Right cardiac atrium (tissue), 5 donors: Measurements from ENCODE around the gene LGMN. TPM values are rescaled to one million over a fixed set of nuclear protein-coding genes. Genes with fewer than 3 reads are reported as not detected.

Experiments
- ATAC-seq, 2 donors: fragments of 200-7000 bp; cut with Tn5 transposase; one replicate each; pipeline versions ENCODE4 v1.8.0 to v1.9.1; 2020; ENCODE audit warnings: moderate library complexity in 2 of 2, mild to moderate bottlenecking in 1 of 2
- DNase-seq, 3 donors: peaks; one replicate each; pipeline ENCODE4 v3.0.0-alpha.2; 2020
- H3K27ac ChIP-seq: one replicate; pipeline ENCODE4 v1.5.1; 2013; ENCODE audit warnings: mild to moderate bottlenecking, low read length, control low read depth, moderate library complexity
- H3K27me3 ChIP-seq: one replicate; pipeline ENCODE4 v1.6.1; 2013; ENCODE audit not compliant: control insufficient read depth, insufficient read depth
- H3K4me1 ChIP-seq: one replicate; pipeline ENCODE4 v1.6.1; 2013; ENCODE audit warnings: low read length; ENCODE audit not compliant: control insufficient read depth, insufficient read depth
- H3K4me3 ChIP-seq: one replicate; pipeline ENCODE4 v1.5.1; 2013; ENCODE audit warnings: low read length, control low read depth
- H3K9me3 ChIP-seq: one replicate; pipeline ENCODE4 v1.6.1; 2013; ENCODE audit warnings: low read length; ENCODE audit not compliant: control insufficient read depth
- WGBS: extraction: QIAGEN DNeasy Blood & Tissue Kit; methylation state at CpG from one replicate; pipeline ENCODE4 v1.1.7; 2013; 5-methylcytosine and 5-hydroxymethylcytosine counted together
- intact Hi-C, 4 donors: fragments of 100-400 bp; cut with DNase I; formaldehyde crosslinking; loops; one replicate each; pipeline versions ENCODE4 v1.11.0 to v1.14.0; 2022 to 2023
- polyA plus RNA-seq: library from polyadenylated mRNA; stranded (reverse); fragments of 200-250 nt; gene quantifications from one replicate; pipeline ENCODE4 v1.2.3, GENCODE V29; 2013
- total RNA-seq, 4 donors: library from RNA; stranded (reverse); fragmentation: NEBNext Ultra II Directional; extraction: Animal tissue kit (Norgen Biotek cat#: 25700); gene quantifications; one replicate each; pipeline ENCODE4 v1.2.1, GENCODE V29; 2021
- donor health status: healthy with polysubstance abuse.
- donor health status: DM: no; HTN: yes; CAD: no.
- donor health status: DM: no; HTN: no; CAD: no.
- donor health status: DM: no; HTN: yes; CAD: no; lungs with severe emphysema.
- donor health status: DM: yes; HTN: yes; CAD: no.

LGMN gene
- total and polyA plus RNA-seq, 5 donors, result 56.2 to 92.5 (median 87.0) TPM

DNA sequence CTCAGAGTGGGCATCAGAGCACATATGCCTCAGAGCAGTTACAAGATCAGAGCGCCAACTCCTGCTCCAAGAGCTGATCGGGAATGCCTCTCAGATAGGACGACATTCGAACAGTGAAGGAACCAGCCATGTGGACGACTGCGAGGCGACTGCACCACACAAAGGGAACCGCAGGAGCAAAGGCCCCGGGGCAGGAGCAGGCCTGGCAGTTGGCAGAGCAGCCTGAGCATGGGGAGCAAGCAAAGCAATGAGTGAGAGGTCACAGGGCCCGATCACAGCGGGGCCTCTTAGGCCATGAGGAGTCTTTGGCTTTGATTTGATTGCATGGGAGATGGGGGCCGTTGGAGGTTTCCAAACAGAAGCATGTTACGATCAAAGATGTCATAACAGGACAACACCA is 90.3 kb downstream of the LGMN start:
- intact Hi-C loops, result no loop called here

DNA sequence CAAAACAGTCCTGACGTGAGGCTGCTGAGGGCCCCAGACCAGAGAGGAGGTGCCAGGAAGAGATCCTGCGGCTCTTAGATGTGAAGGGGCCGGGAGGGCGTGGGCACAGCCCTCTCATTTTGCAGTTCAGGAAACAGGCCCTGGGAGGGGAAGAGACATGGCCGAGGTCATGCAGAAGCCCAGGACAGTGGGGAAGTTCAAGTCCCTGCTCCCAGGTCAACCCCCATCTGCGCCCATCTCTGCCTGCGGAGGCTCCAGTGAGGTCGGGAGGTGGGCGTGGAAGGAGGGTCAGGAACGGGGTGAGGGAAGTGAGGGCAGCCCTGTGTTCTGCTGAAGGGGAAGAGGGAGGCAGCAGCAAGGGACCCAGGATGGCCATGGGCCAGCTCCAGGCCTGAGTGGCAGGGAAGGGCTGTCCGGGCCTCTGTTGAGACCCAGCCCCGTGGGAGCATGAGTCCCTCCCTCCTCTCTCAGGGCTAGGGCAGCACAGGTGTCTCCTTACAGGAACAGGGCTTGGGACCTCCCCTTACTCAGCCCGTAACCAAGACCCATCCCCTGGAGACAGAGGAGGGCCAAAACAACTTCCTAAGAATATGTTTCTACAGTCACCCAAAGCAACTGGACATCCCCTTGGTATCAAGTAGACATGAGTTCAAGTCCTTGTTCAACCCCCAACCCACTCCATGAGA is 90.8 kb downstream of the LGMN start:
- WGBS, result 49% methylated on average over 13 of the region's 13 CpGs
- ATAC-seq (peak; percentile 68), DNase-seq (peak; percentile 68 to 90 (median 84))
- Histone ChIP-seq H3K27ac (no peak overlapping the region), H3K27me3 (no peaks in the 10 kb centered on the region), H3K4me1 (peaks cover 4% of the 10 kb centered on the region), H3K4me3 (no peak overlapping the region), H3K9me3 (no peaks in the 10 kb centered on the region)
- intact Hi-C loops, result no loop called here

More for the DNA sequence above, 90.3 kb downstream of the LGMN start:
- peak in 1 of 3 donors; percentile 16 for DNase-seq
- Histone ChIP-seq H3K4me3 (no peak overlapping the region), H3K27ac (no peak overlapping the region), H3K9me3 (no peaks in the 10 kb centered on the region), H3K27me3 (no peaks in the 10 kb centered on the region), H3K4me1 (peaks cover 4% of the 10 kb centered on the region)
- no peak for ATAC-seq
- WGBS, result 86% methylated on average over 13 of the region's 13 CpGs

DNA sequence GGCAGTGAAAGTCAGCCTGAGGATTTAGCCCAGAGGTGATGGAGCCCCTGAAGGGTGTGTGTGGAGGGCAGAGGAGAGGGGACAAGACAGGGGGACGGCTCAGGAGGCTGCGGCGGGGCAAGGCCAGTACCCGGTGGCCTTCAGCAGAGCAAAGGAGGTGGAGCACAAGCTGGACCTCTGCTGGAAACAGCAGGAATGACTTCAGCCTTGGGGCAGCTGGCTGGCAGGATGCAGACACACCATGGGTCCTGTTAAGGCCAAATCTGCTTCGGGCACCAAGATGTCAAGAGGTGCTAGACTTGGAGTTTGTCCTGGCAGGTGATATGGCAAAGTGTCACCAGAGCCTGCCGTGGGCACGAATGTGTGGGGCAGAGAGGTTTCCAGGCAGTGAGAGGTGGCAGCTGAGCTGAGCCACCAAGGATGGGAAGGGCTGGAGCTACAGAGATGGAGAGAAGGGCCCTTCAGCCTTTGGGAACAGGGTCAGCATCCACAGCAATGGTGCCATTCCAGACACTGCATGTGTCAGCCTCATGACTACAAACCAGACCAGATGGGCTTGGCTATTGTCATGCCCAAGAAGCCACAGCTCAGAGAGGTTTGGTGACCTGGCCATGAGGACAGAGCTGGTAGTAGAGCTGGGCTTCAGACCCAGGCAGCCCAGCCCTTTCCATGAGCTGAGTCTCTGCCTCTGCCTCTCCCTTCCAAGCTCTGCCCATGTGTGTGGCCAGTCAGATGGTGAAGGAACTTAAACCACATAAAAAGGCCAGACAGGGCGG is 91.9 kb downstream of the LGMN start:
- intact Hi-C loops, result no loop called here
- peak in 1 of 3 donors; percentile 33 for DNase-seq
- Histone ChIP-seq H3K4me3 (no peak overlapping the region), H3K27me3 (no peaks in the 10 kb centered on the region), H3K4me1 (peaks cover 4% of the 10 kb centered on the region), H3K9me3 (no peaks in the 10 kb centered on the region), H3K27ac (no peak overlapping the region)
- WGBS, result 75% methylated on average over 8 of the region's 8 CpGs
- no peak for ATAC-seq

DNA sequence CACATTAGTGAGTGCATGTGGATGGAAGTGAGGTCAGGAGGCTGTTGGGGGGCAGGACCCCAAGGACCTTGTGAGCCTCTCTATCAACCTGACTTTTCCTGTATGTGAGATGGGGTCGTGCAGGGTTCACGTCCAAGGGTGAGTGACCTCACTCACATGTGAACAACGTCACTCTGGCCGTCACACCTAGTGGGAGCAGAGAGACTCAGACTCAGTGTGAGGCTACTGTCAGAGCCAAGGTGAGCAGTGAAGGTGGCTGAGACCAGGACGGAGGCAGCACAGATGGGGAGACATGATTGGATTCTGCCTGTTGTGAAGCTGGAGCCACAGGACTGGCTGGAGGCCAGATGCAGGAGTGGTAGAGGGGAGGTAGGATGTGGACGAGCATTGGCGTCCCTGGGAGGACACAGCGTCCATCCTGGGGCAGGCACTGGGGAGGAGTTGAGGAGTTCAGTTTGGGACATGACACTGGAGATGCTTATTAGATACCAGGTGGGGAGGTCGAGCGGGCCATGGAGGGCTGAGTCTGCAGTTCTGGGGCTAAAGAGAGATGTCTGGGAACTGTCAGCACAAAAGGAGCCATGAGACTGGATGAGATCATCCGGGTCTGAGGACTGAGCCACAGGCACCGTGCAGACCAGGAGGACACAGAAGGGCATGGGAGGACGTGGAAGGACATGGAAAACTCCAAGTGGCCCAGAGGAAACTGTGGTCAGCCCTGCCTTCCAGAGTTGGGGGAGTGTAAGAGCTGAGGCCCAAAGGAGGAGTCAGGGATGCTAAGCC is 92.8 kb downstream of the LGMN start:
- Histone ChIP-seq H3K4me3 (no peak overlapping the region), H3K27me3 (no peaks in the 10 kb centered on the region), H3K27ac (no peak overlapping the region), H3K4me1 (peaks cover 4% of the 10 kb centered on the region), H3K9me3 (no peaks in the 10 kb centered on the region)
- 73% methylated on average over 13 of the region's 13 CpGs for WGBS
- ATAC-seq (no peak), DNase-seq (no peak)
- intact Hi-C loops, result no loop called here

DNA sequence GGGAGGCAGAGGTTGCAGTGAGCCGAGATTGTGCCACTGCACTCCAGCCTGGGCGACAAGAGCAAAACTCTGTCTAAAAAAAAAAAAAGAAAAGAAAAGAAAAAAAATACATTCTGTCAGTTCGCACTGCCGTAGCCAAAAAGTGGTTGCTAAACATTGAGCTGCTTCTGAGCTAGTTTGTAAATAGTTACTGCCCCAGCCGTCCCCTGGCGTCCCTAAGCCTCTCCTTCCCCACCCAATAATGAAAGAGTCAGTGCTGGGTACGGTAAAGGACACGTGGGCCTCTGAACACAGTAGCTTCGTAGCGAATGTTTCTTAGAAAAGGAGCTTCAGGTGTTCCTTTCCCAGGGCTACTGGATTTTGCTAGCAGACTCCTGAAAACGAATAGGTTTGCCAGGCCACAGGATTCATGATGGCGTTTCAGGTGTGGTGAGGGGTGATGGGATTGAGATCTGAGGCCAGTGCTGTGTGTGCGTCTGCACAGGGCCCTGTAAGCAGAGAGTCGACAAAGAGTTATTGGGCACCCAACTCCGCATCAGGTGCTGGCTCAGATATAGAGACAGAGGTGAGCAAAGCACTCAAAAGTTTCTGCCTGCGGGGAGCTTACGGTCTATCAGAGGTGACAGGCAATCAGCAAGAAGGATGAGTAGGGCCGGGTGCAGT is 94.1 kb downstream of the LGMN start:
- ATAC-seq, result no peak
- Histone ChIP-seq H3K27me3 (no peaks in the 10 kb centered on the region), H3K27ac (no peak overlapping the region), H3K4me3 (no peak overlapping the region), H3K9me3 (no peaks in the 10 kb centered on the region), H3K4me1 (peaks cover 2% of the 10 kb centered on the region)
- intact Hi-C loops, result no loop called here
- WGBS, result 88% methylated on average over 18 of the region's 18 CpGs
- DNase-seq, result no peak

Other genes starting within 250 kb of the LGMN start
- gene RIN3, start 234.8 kb downstream of the LGMN start, total RNA-seq, result 10 to 100 TPM; 10.3 to 15.2 (median 14.6) TPM
- 7.5 TPM for gene RIN3, start 234.8 kb downstream of the LGMN start, polyA plus RNA-seq
- 10 to 100 TPM; 21.0 to 26.7 (median 24.8) TPM for gene GOLGA5, start 45.7 kb upstream of the LGMN start, total RNA-seq
- gene GOLGA5, start 45.7 kb upstream of the LGMN start, polyA plus RNA-seq, result 22.9 TPM
- not detected for gene CHGA, start 174.5 kb upstream of the LGMN start, total RNA-seq
- 0.16 TPM for gene CHGA, start 174.5 kb upstream of the LGMN start, polyA plus RNA-seq